Liver (tissue), 9 donors: Measurements from ENCODE around the gene MAX. TPM values are rescaled to one million over a fixed set of nuclear protein-coding genes. Genes with fewer than 3 reads are reported as not detected.

Source experiments
- DNase-seq: peaks from one replicate; pipeline ENCODE4 v3.0.0-alpha.2; 2017; ENCODE audit warnings: low spot score
- H3K27ac ChIP-seq, 2 donors: one replicate each; pipeline ENCODE4 v1.7.0; 2013; ENCODE audit warnings: inconsistent platforms in 2 of 2, low read length in 2 of 2, control low read depth in 1 of 2, low read depth in 1 of 2, mild to moderate bottlenecking in 1 of 2
- H3K27me3 ChIP-seq, 4 donors: one replicate each; pipeline versions ENCODE4 v1.6.1 to v1.7.0; 2013; ENCODE audit warnings: low read length in 3 of 4, inconsistent platforms in 1 of 4, mild to moderate bottlenecking in 1 of 4, moderate library complexity in 1 of 4; ENCODE audit not compliant: control insufficient read depth in 4 of 4, insufficient read depth in 4 of 4
- H3K36me3 ChIP-seq, 4 donors: one replicate each; pipeline versions ENCODE4 v1.6.1 to v1.7.0; 2013; ENCODE audit warnings: low read length in 3 of 4, mild to moderate bottlenecking in 3 of 4, low read depth in 1 of 4, moderate library complexity in 1 of 4; ENCODE audit not compliant: control insufficient read depth in 4 of 4, insufficient read depth in 3 of 4
- H3K4me1 ChIP-seq, 4 donors: one replicate each; pipeline versions ENCODE4 v1.6.1 to v1.7.0; 2013; ENCODE audit warnings: low read length in 3 of 4, mild to moderate bottlenecking in 3 of 4, moderate library complexity in 1 of 4; ENCODE audit not compliant: control insufficient read depth in 4 of 4, insufficient read depth in 4 of 4
- H3K4me3 ChIP-seq, 3 donors: one replicate each; pipeline versions ENCODE4 v1.6.1 to v1.7.0; 2013; ENCODE audit warnings: low read length in 3 of 3, control low read depth in 1 of 3, low read depth in 1 of 3, mild to moderate bottlenecking in 1 of 3
- H3K9ac ChIP-seq, 2 donors: one replicate each; pipeline ENCODE4 v1.7.0; 2013; ENCODE audit warnings: low read length in 2 of 2, mild to moderate bottlenecking in 2 of 2, moderate library complexity in 2 of 2, control low read depth in 1 of 2, low read depth in 1 of 2
- H3K9me3 ChIP-seq, 4 donors: one replicate each; pipeline versions ENCODE4 v1.6.1 to v1.7.0; 2013; ENCODE audit warnings: low read length in 3 of 4; ENCODE audit not compliant: control insufficient read depth in 4 of 4
- EGR1 ChIP-seq, 2 donors: IDR thresholded peaks; 2 replicates each; pipeline ENCODE4 v1.6.1; 2016 to 2018; ENCODE audit warnings: antibody characterized with exemption in 2 of 2, low read depth in 2 of 2
- FOXA1 ChIP-seq: IDR thresholded peaks from 2 replicates; pipeline ENCODE4 v1.6.1; 2016; ENCODE audit warnings: antibody characterized with exemption
- FOXA2 ChIP-seq: IDR thresholded peaks from 2 replicates; pipeline ENCODE4 v1.6.1; 2016; ENCODE audit warnings: antibody characterized with exemption
- GABPA ChIP-seq, 2 donors: IDR thresholded peaks in 1 of 2; conservative IDR thresholded peaks in 1 of 2; 2 replicates each; pipeline ENCODE4 v1.6.1; 2016; ENCODE audit warnings: antibody characterized with exemption in 2 of 2, mild to moderate bottlenecking in 1 of 2, moderate library complexity in 1 of 2
- HNF4A ChIP-seq, 2 donors: conservative IDR thresholded peaks; 2 replicates each; pipeline ENCODE4 v1.6.1; 2016; ENCODE audit warnings: antibody characterized with exemption in 2 of 2, mild to moderate bottlenecking in 2 of 2
- HNF4G ChIP-seq: IDR thresholded peaks from 2 replicates; pipeline ENCODE4 v1.6.1; 2016; ENCODE audit warnings: antibody characterized with exemption
- JUND ChIP-seq, 2 donors: IDR thresholded peaks; 2 replicates each; pipeline ENCODE4 v1.6.1; 2016; ENCODE audit warnings: antibody characterized with exemption in 2 of 2
- MAX ChIP-seq: IDR thresholded peaks from 2 replicates; pipeline ENCODE4 v1.6.1; 2016; ENCODE audit warnings: antibody characterized with exemption
- NR2F2 ChIP-seq: IDR thresholded peaks from 2 replicates; pipeline ENCODE4 v1.6.1; 2016; ENCODE audit warnings: antibody characterized with exemption
- RAD21 ChIP-seq, 2 donors: IDR thresholded peaks; 2 replicates each; pipeline ENCODE4 v1.6.1; 2016; ENCODE audit warnings: antibody characterized with exemption in 2 of 2, mild to moderate bottlenecking in 2 of 2
- REST ChIP-seq: IDR thresholded peaks from 2 replicates; pipeline ENCODE4 v1.6.1; 2016; ENCODE audit warnings: antibody characterized with exemption, mild to moderate bottlenecking
- RXRA ChIP-seq, 2 donors: IDR thresholded peaks; 2 replicates each; pipeline ENCODE4 v1.6.1; 2017 to 2018; ENCODE audit warnings: antibody characterized with exemption in 2 of 2, mild to moderate bottlenecking in 1 of 2
- SP1 ChIP-seq: IDR thresholded peaks from 2 replicates; pipeline ENCODE4 v1.6.1; 2018; ENCODE audit warnings: antibody characterized with exemption, mild to moderate bottlenecking
- TAF1 ChIP-seq: conservative IDR thresholded peaks from 2 replicates; pipeline ENCODE4 v1.6.1; 2016; ENCODE audit warnings: antibody characterized with exemption, mild to moderate bottlenecking
- YY1 ChIP-seq: IDR thresholded peaks from 2 replicates; pipeline ENCODE4 v1.6.1; 2016; ENCODE audit warnings: antibody characterized with exemption, mild to moderate bottlenecking
- ZBTB33 ChIP-seq: IDR thresholded peaks from 2 replicates; pipeline ENCODE4 v1.6.1; 2016; ENCODE audit warnings: antibody characterized with exemption
- WGBS: extraction: QIAGEN DNeasy Blood & Tissue Kit; methylation state at CpG from one replicate; pipeline ENCODE4 v1.1.7; 2013; 5-methylcytosine and 5-hydroxymethylcytosine counted together
- polyA plus RNA-seq, 2 donors: library from polyadenylated mRNA; stranded (reverse) in 1 of 2; unstranded in 1 of 2; fragments of 200-250 nt in 1 of 2; fragments of >200 nt in 1 of 2; fragmentation: Nextera tagmentation in 1 of 2; extraction: Ambion mirVana in 1 of 2; gene quantifications; one replicate each; pipeline versions ENCODE4 v1.2.1 to v1.2.3, GENCODE V29; 2013 to 2015
- total RNA-seq, 2 donors: library from RNA; depleted of rRNA; stranded (reverse); fragments of >200 nt; gene quantifications; one replicate each; pipeline ENCODE4 v1.2.3, GENCODE V29; 2014
- TF ChIP-seq, protein P1 (sequence below): fragments of 150-350 bp; IDR thresholded peaks from 2 replicates; pipeline ENCODE4 v1.5.1; 2017; ENCODE audit warnings: improper control_type of control experiment, low read depth, low read length; ENCODE audit not compliant: missing input control
- TF ChIP-seq, protein P2 (sequence below): IDR thresholded peaks from 2 replicates; pipeline ENCODE4 v1.6.1; 2016; ENCODE audit warnings: antibody characterized with exemption
- donor health status: healthy.
- donor health status: healthy.
- donor health status: healthy.
- donor health status: healthy.
- donor health status: healthy.

MAX gene
- total and polyA plus RNA-seq, 4 donors = 14.8 to 27.0 (median 16.9) TPM

- no peak for TF ChIP-seq HNF4A (conservative IDR thresholded peaks at IDR 0.05)
- no peak for TF ChIP-seq EGR1 (IDR thresholded peaks at IDR 0.05; ENCODE audit: low read depth in 2 of 2)
- peak; percentile 91 for TF ChIP-seq REST
- no peak for TF ChIP-seq HNF4G
- no peaks in the 10 kb centered on the region for H3K9me3 ChIP-seq
- DNase-seq = peak; percentile 57
- H3K4me3 ChIP-seq = peak overlapping the region; percentile 77 to 94 (median 86)
- H3K27ac ChIP-seq = peak overlapping the region; percentile 89 to 94
- peaks cover 0 to 2% (median under 1%) of the 10 kb centered on the region in 4 donors for H3K36me3 ChIP-seq
- H3K27me3 ChIP-seq = no peaks in the 10 kb centered on the region
- under 1% methylated on average over 66 of the region's 66 CpGs for WGBS
- H3K4me1 ChIP-seq = peaks cover 5 to 37% (median 27%) of the 10 kb centered on the region in 4 donors
- H3K9ac ChIP-seq = peak overlapping the region; percentile 82 to 84
Observed at GRCh38 chr14:65101631-65102440, 481 bp downstream of the MAX start.

GRCh38 chr14:65100922-65101541, 1.3 kb downstream of the MAX start:
- TF ChIP-seq GABPA (IDR thresholded peaks at IDR 0.05 in 1 of 2, conservative IDR thresholded peaks at IDR 0.05 in 1 of 2) = no peak
- TF ChIP-seq HNF4A (conservative IDR thresholded peaks at IDR 0.05) = no peak
- no peak for TF ChIP-seq MAX
- TF ChIP-seq RAD21 (IDR thresholded peaks at IDR 0.05) = no peak
- TF ChIP-seq FOXA2 = no peak
- TF ChIP-seq, protein P1, sequence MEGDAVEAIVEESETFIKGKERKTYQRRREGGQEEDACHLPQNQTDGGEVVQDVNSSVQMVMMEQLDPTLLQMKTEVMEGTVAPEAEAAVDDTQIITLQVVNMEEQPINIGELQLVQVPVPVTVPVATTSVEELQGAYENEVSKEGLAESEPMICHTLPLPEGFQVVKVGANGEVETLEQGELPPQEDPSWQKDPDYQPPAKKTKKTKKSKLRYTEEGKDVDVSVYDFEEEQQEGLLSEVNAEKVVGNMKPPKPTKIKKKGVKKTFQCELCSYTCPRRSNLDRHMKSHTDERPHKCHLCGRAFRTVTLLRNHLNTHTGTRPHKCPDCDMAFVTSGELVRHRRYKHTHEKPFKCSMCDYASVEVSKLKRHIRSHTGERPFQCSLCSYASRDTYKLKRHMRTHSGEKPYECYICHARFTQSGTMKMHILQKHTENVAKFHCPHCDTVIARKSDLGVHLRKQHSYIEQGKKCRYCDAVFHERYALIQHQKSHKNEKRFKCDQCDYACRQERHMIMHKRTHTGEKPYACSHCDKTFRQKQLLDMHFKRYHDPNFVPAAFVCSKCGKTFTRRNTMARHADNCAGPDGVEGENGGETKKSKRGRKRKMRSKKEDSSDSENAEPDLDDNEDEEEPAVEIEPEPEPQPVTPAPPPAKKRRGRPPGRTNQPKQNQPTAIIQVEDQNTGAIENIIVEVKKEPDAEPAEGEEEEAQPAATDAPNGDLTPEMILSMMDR = no peak
- TF ChIP-seq REST = no peak
- TF ChIP-seq, protein P2, sequence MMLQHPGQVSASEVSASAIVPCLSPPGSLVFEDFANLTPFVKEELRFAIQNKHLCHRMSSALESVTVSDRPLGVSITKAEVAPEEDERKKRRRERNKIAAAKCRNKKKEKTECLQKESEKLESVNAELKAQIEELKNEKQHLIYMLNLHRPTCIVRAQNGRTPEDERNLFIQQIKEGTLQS = no peak
- no peak for TF ChIP-seq RXRA (IDR thresholded peaks at IDR 0.05)
- TF ChIP-seq NR2F2 = no peak
- TF ChIP-seq FOXA1 = no peak
- no peak for TF ChIP-seq JUND (IDR thresholded peaks at IDR 0.05)
- no peak for TF ChIP-seq HNF4G
- no peak for TF ChIP-seq ZBTB33
- TF ChIP-seq SP1 = no peak
- TF ChIP-seq YY1 = no peak
- no peak for TF ChIP-seq TAF1
- TF ChIP-seq EGR1 (IDR thresholded peaks at IDR 0.05; ENCODE audit: low read depth in 2 of 2) = no peak
- peaks cover 12 to 45% (median 35%) of the 10 kb centered on the region in 4 donors for H3K4me1 ChIP-seq

More at GRCh38 chr14:65100922-65101541, 1.3 kb downstream of the MAX start:
- Histone ChIP-seq H3K4me3 (peak overlapping the region; percentile 50 to 94 (median 77)), H3K36me3 (peaks cover 0 to 4% (median under 1%) of the 10 kb centered on the region in 4 donors), H3K27ac (peak overlapping the region; percentile 89 to 94), H3K9me3 (no peaks in the 10 kb centered on the region), H3K9ac (peak overlapping the region; percentile 75 to 82), H3K27me3 (no peaks in the 10 kb centered on the region)
- DNase-seq = no peak
- 37% methylated on average over 6 of the region's 6 CpGs for WGBS
